Ectodermal cell (in vitro differentiated cells): Measurements from ENCODE around the gene HES7.

Experiments used
- H3K27ac ChIP-seq: 2 replicates; pipeline ENCODE4 v1.7.0; 2013; ENCODE audit warnings: mild to moderate bottlenecking, low read depth, low read length; ENCODE audit not compliant: insufficient read depth, poor library complexity, severe bottlenecking
- H3K27me3 ChIP-seq: 2 replicates; pipeline ENCODE4 v1.7.0; 2013; ENCODE audit warnings: mild to moderate bottlenecking, low read length; ENCODE audit not compliant: insufficient read depth, control insufficient read depth, poor library complexity, severe bottlenecking
- H3K36me3 ChIP-seq: one replicate; pipeline ENCODE4 v1.7.0; 2013; ENCODE audit warnings: low read length; ENCODE audit not compliant: control insufficient read depth, insufficient read depth
- H3K4me1 ChIP-seq: one replicate; pipeline ENCODE4 v1.7.0; 2013; ENCODE audit warnings: low read length; ENCODE audit not compliant: control insufficient read depth, insufficient read depth
- H3K4me3 ChIP-seq: 2 replicates; pipeline ENCODE4 v1.7.0; 2013; ENCODE audit warnings: low read depth, low read length, control low read depth; ENCODE audit not compliant: insufficient read depth
- H3K9me3 ChIP-seq: 2 replicates; pipeline ENCODE4 v1.7.0; 2013; ENCODE audit warnings: mild to moderate bottlenecking, low read length, moderate library complexity; ENCODE audit not compliant: control insufficient read depth
- WGBS, 2 experiments: methylation state at CpG; one replicate each; pipeline ENCODE4 v1.1.7; 2013; ENCODE audit warnings: missing lambda C conversion rate in 2 of 2; 5-methylcytosine and 5-hydroxymethylcytosine counted together

The HES7 gene

GRCh38 chr17:8131844-8132441, 8.0 kb upstream of the HES7 start:
- H3K27me3 ChIP-seq: peaks cover 35% of the 10 kb centered on the region

DNA sequence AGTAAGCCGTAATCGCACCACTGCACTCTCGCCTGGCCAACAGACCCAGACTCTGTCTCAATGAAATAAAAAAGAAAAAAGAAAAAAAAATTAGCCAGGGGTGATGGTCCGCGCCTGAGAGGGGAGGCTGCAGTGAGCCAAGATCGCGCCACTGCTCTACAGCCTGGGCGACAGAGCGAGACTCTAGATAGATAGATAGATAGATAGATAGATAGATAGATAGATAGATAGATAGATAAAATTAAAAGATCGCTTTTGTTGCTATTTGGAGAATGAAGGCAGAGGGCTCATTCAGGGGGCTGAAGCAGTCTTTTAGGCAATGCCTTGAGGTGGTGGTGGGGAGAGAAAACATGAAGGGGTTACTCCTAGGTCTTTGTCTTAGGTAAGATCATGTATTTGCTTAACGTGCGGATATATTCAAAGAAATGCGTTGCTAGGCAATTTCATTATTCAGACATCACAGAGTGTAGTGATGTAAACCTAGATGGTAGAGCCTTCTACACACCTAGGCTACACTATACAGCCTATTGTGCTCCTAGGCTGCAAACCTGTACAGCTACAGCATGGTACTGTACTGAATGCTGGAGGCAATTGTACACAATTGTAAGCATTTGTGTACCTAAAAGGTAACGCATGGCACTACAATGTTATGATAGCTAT, 4.3 kb upstream of the HES7 start:
- WGBS, 2 experiments: 86 to 90% methylated on average over 14 of the region's 14 CpGs
- Histone ChIP-seq H3K4me3 (no peak overlapping the region), H3K9me3 (no peaks in the 10 kb centered on the region), H3K27me3 (peaks cover 70% of the 10 kb centered on the region), H3K36me3 (no peaks in the 10 kb centered on the region), H3K27ac (no peak overlapping the region), H3K4me1 (peaks cover 13% of the 10 kb centered on the region)

More at GRCh38 chr17:8131844-8132441, 8.0 kb upstream of the HES7 start:
- WGBS, 2 experiments: 81 to 91% methylated on average over 3 of the region's 3 CpGs
- Histone ChIP-seq H3K36me3 (no peaks in the 10 kb centered on the region), H3K4me3 (no peak overlapping the region), H3K9me3 (no peaks in the 10 kb centered on the region), H3K27ac (no peak overlapping the region), H3K4me1 (peaks cover 3% of the 10 kb centered on the region)

DNA sequence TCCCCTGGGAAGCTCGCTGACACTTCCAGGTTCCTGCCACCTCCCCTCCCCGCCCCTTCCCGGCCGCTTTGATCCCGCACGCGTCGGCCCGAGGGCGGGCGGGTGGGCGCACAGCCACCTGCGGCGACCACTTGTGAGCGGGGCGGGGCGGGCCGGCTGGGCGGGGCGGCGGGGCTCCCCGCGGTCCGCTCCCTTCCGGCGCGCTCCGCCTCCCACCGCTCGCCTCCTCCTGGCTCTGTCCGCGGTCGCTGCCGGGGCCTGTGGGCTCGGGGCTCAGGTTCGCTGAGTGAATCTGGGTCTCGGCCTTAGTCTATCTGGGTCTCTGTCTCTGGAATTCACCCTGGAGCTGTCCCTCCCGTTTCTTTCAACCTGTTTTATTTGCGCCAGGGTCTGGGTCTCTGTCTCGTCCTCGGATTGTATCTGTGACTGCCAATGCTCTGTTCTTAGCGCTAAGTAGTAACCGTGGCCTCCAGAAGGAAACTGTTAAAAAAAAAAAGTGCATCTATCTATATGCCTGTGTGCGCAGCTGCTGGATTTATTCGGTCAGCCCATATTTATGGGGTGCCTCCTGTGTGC, 2.7 kb upstream of the HES7 start:
- Histone ChIP-seq H3K27ac (no peak overlapping the region), H3K4me1 (peaks cover 18% of the 10 kb centered on the region), H3K36me3 (no peaks in the 10 kb centered on the region), H3K27me3 (peaks cover 87% of the 10 kb centered on the region), H3K4me3 (peak overlapping the region; percentile 80), H3K9me3 (no peaks in the 10 kb centered on the region)
- WGBS, 2 experiments: 1% methylated on average over 45 of the region's 45 CpGs

GRCh38 chr17:8125947-8126490, 2.1 kb upstream of the HES7 start:
- H3K9me3 ChIP-seq: no peaks in the 10 kb centered on the region
- no peak overlapping the region for H3K27ac ChIP-seq
- H3K4me1 ChIP-seq: peaks cover 18% of the 10 kb centered on the region
- H3K36me3 ChIP-seq: no peaks in the 10 kb centered on the region
- H3K4me3 ChIP-seq: peak overlapping the region; percentile 80
- 0% methylated on average over 35 of the region's 35 CpGs for WGBS, 2 experiments
- peaks cover 90% of the 10 kb centered on the region for H3K27me3 ChIP-seq

- Histone ChIP-seq H3K36me3 (no peaks in the 10 kb centered on the region), H3K27me3 (peaks cover 89% of the 10 kb centered on the region), H3K9me3 (no peaks in the 10 kb centered on the region), H3K4me1 (peaks cover 18% of the 10 kb centered on the region), H3K4me3 (peak overlapping the region; percentile 80), H3K27ac (no peak overlapping the region)
- WGBS, 2 experiments: 0 to 1% methylated on average over 40 of the region's 40 CpGs
Measured at GRCh38 chr17:8125154-8125946, 1.4 kb upstream of the HES7 start.

- peak overlapping the region; percentile 80 for H3K4me3 ChIP-seq
- no peak overlapping the region for H3K27ac ChIP-seq
- H3K27me3 ChIP-seq: peaks cover 81% of the 10 kb centered on the region
- H3K36me3 ChIP-seq: no peaks in the 10 kb centered on the region
- H3K4me1 ChIP-seq: peaks cover 18% of the 10 kb centered on the region
- 3 to 4% methylated on average over 24 of the region's 24 CpGs for WGBS, 2 experiments
- H3K9me3 ChIP-seq: no peaks in the 10 kb centered on the region
Measured at GRCh38 chr17:8124350-8125153, 646 bp upstream of the HES7 start.

DNA sequence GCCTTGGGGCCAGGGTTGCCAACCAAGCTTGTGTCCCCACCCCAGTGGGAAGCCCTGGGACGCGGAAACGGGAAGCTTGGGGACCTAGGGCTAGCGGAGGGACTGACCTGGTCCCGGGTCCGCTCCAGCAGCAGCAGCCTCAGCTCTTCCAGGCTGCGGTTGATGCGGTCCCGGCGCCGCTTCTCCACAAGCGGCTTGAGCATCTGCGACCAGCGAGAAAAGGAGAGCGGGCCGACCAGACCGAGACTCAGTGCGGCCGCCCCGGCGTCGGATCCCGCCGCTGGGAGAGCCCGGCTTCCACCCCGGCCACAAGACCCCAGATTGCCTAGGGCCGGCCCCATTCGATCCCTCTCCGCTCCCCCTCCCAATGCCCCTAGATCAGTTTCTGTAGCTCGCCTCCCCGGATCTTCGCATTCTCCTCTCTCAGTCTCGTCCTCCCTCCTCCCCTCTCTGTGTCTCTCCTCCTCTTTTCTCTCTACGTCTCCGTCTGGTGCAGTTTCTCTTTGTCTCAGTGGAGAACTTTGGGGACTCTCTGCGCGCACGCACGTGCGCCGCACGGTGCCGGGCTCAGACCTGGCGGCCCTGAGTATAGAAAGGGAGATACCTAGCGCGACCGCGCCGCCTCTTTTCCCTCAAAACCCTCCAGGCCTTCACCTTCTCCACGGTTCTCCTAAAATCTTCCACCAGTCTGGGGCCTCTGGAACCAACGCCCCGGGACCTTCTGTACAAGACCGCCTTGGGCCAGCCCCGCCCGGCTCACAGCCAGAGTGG, 797 bp downstream of the HES7 start:
- WGBS, 2 experiments: 0 to 1% methylated on average over 55 of the region's 55 CpGs
- H3K4me3 ChIP-seq: peak overlapping the region; percentile 80
- H3K9me3 ChIP-seq: no peaks in the 10 kb centered on the region
- H3K27me3 ChIP-seq: peaks cover 72% of the 10 kb centered on the region
- no peaks in the 10 kb centered on the region for H3K36me3 ChIP-seq
- no peak overlapping the region for H3K27ac ChIP-seq
- H3K4me1 ChIP-seq: peaks cover 18% of the 10 kb centered on the region

DNA sequence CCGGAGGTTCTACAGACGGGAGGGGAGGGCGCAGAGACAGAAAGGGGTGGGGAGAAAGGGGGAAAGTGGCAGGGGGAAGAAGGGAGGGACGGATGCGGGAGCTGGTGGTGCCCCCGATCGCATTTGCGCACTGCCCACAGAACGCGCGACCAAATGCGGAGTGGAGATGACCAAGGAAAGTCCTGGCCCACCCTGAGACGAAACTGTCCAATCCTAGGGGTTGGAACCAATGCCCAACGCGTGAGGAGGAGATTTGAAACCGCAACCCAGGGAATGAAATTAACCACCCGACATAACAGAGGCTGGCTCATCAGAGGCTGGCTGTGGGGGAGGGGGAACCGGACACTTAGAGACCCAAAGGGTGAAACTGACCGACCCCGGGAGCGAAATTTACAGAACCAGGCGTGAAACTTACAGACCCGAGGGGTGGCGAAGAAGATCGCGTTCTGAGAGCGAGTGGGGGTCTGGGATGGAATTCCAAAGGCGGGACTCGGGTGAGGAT, 1.4 kb downstream of the HES7 start:
- Histone ChIP-seq H3K4me1 (peaks cover 18% of the 10 kb centered on the region), H3K9me3 (no peaks in the 10 kb centered on the region), H3K36me3 (no peaks in the 10 kb centered on the region), H3K27me3 (peaks cover 72% of the 10 kb centered on the region), H3K27ac (no peak overlapping the region), H3K4me3 (peak overlapping the region; percentile 80)
- WGBS, 2 experiments: 1% methylated on average over 29 of the region's 29 CpGs
